ENCODE measurements around the gene BCAT1.
"Not testable (repeated sequence)": the region's sequence is repeated elsewhere in the genome, so short reads cannot be mapped to it uniquely, and the experiment has no call there.

BCAT1 gene

DNA sequence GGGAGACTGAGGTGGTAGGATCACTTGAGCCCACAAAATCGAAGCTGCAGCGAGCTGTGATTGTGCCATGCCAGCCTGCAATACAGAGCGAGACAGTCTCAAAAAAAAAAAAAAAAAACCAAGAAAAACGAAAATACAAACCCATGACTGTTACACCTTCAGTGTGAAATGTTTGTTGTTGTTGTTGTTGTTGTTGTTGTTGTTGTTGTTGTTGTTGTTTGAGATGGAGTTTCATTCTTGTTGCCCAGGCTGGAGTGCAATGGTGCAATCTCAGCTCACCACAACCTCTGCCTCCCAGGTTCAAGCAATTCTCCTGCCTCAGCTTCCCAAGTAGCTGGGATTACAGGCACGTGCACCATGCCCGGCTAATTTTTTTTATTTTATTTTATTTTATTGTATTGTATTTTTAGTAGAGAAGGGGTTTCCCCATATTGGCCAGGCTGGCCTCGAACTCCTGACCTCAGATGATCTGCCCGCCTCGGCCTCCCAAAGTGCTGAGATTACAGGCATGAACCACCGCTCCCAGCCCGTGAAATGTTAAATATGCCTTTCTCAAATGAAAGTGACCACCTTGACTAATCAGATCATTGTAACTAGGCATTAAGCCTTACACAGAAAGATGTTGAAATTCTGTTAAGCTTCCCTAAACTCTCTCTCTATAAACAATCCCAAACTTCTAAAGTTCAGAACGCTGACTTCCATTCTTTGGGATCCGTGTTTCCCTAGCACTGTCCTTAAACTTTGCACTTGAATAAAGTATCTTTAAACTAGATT, 20.2 kb downstream of the BCAT1 start:
- not testable (repeated sequence) for DNase-seq (ENCODE audit: low read depth in 1 of 2, low spot score in 1 of 2)

DNA sequence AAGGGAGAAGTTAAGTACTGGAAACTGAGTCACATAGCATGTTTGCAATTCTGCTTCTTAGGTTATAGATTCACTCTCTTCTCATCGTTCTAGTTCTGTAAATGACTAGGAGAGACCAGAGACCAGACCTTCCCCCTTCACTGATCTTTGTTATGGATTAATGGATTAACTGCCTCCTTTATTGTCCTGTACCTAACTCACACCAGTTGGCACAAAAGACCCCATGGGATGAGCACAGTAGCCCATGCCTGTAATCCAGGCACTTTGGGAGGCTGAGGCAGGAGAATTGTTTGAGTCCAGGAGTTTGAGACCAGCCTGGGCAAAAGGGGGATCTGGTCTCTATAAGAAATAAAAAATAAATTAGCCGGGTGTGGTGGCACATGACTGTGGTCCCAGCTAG, 20.8 kb downstream of the BCAT1 start:
- DNase-seq (ENCODE audit: low read depth in 1 of 2, low spot score in 1 of 2): no peak

DNA sequence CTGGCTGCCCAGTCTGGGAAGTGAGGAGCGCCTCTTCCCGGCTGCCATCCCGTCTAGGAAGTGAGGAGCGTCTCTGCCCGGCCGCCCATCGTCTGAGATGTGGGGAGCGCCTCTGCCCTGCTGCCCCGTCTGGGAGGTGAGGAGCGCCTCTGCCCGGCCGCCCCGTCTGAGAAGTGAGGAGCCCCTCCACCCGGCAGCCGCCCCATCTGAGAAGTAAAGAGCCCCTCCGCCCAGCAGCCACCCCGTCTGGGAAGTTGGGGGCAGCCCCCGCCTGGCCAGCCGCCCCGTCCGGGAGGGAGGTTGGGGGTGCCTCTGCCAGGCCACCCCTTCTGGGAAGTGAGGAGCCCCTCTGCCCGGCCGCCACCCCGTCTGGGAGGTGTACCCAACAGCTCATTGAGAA, 22.8 kb downstream of the BCAT1 start:
- DNase-seq (ENCODE audit: low read depth in 1 of 2, low spot score in 1 of 2): not testable (repeated sequence)

DNA sequence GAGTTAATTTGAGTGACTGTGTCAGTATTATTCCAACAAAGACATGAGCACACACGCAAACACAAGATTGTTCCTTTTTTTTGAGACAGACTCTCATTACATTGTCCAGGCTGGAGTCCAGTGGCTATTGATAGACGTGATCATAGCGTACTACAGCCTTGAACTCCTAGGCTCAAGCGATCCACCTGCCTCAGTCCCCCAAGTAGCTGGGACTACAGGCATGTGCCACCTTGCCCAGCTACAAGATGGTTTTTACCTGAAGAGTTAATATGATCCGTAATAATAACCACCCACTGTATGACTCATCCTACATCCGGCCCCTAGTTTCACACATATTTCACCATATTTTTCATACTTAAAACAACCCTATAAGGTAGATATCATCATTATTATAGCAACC, 26.8 kb downstream of the BCAT1 start:
- no peak for DNase-seq (ENCODE audit: low read depth in 1 of 2, low spot score in 1 of 2)

DNA sequence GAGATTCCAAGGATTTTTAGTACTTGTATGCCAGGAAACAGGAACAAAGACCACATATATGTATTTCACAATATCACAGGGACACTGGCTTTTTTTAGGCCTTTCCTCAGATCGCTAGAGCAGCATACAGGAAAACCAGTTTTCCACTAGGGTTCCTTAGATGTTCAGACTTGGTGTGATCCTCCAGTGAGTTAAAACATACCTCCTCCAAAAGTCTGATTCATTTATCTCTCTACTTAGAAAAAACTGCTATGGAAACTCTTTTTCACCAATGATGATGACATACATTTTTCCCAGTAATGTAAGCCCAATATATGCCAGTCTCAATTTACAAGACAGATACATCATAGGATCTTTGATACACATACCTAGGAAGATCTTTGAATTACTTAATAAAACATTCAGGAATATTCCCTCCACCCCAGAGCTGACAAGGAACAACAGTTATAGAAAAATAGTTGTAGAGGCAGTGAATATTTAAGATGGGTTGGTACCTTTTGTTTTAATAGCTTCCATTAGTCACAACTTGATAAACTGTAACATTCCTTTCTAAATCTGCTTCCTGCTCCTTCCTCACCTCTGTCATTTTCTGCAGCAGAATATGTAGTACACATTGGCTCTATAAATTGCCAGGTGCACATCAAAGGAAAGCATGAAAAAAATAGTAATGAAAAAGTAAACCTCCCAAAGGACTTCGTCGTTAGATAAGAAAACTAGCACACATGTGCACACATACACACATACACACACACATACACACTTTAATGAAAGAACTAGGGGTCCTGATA, 27.5 kb downstream of the BCAT1 start:
- DNase-seq (ENCODE audit: low read depth in 1 of 2, low spot score in 1 of 2): no peak

DNA sequence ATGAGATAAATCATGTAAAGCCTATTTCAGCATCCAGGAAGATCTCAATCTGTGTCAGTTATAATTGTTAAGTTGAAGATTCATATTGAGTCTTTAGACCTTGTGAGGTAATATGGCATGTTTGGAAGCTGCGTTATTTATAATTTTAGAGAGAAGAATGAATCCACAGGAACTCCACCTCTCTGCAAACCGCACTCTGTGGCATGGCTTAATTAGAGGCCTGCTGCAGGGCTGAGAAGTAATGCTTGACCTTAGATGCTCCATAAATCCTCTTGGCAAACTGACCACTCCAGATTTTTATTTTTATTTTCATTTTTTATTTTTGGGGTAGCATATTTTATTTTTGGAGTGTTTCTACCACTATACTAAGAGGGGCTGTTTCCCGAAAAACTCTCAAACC, 28.8 kb downstream of the BCAT1 start:
- no peak for DNase-seq (ENCODE audit: low read depth in 1 of 2, low spot score in 1 of 2)

DNA sequence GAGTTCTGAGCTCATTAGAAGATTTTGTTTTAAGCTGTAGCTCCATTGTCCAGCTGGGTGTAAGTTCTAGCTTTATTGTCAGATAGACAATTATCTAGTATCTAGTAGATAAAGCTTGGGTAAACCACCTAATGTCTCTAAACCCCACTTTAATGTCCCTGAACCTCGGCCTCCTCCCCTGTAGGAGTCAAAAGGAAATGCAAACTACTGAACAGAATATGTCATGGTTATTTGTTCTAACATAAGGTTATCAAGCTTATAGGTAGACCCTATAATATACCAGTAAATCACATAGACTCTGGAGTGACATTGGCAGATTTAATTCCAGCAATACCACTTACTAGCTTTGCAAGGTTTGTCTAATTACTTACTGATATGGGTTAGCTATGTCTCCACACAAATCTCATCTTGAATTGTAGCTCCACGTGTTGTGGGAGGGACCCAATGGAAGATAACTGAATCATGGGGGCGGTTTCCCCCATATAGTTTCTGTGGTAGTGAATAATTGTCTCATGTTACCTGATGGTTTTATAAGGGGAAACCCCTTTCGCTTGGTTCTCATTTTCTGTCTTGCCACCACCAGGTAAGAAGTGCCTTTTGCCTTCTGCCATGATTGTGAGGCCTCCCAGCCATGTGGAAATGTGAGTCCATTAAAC, 29.4 kb downstream of the BCAT1 start:
- DNase-seq (ENCODE audit: low read depth in 1 of 2, low spot score in 1 of 2): no peak

DNA sequence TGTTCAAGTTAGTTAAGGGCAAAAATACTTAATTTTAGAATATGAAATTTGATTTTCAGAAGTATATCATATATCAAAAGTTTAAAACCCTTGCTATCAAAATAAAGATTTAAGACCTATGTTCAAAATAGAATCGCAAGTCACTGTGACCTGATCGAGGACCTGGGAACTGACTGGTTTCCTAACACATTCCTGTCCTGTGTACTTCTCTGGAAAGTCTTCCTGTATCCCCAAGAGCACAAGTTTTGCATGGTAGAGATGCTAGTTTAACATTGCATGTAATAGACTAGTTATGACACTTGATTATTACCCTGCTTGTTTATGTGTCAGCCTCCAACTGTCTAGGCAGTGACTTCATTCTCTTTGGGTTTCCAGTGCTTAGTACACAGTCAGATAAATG, 30.3 kb downstream of the BCAT1 start:
- DNase-seq (ENCODE audit: low read depth in 1 of 2, low spot score in 1 of 2): no peak

DNA sequence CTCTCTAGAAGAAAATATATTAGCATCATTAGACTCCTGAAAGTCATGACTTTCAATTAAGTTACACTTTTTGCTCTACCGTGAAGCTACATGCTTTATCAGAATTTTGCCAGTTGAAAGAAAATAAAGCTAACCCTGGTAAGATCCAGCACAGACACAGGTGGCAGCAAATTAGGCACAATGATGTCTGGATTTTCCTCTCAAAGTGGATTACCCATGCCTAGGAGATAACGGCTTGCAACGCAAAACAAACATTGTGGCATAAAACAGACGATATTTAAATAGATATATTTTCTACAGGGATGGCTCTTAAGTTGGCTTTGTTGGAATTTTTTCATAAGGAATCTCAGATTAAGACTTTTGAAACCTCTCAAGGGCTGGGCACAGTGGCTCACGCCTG, 33.4 kb downstream of the BCAT1 start:
- DNase-seq (ENCODE audit: low read depth in 1 of 2, low spot score in 1 of 2): no peak

DNA sequence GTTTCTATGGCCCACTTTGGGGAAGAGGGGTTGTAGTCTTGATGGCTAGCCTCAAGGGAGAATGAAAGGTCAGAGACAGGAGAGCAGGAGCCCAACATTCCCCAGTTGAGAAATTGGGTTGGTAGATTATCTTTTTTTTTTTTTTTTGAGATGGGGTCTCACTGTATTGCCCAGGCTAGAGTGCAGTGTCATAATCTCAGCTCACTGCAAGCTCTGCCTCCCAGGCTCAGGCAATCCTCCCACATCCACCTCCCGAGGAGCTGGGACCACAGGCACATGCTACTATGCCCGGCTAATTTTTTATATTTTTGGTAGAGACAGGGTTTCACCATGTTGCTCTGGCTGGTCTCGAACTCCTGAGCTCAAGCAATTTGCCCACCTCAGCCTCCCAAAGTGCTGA, 34.9 kb downstream of the BCAT1 start:
- DNase-seq (ENCODE audit: low read depth in 1 of 2, low spot score in 1 of 2): no peak

DNA sequence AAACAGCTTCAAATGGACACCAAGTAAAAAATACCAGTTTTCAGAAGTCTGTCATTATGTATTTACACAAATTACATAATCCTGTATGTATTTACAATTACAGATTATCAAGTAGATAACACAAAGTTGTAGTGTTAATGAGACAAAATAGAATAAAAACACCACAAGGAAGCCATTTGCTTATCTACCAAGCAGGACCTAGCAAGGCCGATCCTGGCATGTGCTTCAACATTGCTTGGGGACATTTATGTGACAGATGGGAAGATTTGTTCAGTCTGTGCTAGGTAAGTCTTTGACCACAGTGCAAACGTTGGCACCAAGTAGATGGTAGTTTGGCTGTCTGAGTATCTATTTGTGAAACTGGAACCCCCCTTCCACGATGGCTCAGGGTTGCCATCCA, 35.8 kb downstream of the BCAT1 start:
- no peak for DNase-seq (ENCODE audit: low read depth in 1 of 2, low spot score in 1 of 2)

DNA sequence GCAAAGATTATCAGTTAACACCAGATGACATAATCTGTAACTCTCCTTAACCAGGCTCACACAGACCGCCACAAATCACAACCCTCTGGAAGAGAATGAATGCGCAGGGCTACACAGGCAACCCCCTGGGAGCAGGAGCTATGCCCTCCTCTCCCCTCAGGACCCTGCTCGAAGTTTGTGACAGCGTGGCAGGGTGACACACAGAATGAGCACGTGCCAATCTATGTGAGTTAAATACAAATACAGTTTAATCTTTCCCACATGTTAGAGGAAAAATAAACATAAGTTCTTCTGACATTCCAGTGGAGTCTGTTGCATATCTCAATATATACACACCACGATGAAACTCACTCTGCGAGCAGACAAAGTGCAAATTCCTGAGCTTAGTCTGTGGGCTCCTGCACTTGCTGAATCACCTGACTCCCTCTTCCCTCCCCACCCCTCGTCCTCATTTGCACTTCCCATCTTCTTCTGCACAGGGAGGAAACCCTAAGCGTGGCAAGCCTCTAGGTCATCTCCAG, 37.6 kb downstream of the BCAT1 start:
- DNase-seq (ENCODE audit: low read depth in 1 of 2, low spot score in 1 of 2): no peak

DNA sequence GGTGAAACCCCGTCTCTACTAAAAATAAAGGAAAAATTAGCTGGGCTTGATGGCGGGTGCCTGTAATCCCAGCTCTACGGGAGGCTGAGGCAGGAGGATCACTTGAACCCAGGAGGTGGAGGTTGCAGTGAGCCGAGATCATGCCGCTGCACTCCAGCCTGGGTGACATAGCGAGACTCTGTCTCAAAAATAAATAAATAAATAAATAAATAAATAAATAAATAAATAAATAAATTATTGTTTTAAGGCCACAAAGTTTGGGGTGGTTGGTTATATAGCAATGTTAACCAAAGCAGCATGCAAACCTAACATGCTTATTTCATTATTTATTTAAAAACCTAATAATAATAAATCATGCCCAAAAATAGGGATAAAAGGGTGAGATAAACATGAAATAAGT, 38.7 kb downstream of the BCAT1 start:
- DNase-seq (ENCODE audit: low read depth in 1 of 2, low spot score in 1 of 2): not testable (repeated sequence)

DNA sequence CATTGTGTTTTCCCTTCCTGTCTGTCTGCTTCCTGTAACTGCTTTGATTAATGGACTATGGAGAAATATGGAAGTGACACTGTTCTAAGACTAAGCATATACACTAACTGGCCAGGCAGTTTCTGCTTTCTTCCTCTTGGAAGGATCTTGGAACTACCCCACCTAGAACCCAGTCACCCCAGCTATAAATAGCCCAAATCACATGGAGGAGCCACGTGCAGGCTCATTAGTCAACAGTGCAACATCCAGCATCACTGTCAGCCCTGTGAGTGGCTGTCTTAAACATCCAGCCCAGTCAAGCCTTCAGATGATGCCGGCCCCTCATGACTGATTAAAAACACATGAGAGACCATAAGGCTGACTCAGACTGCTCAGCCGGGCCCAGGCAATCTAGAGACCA, 39.2 kb downstream of the BCAT1 start:
- no peak for DNase-seq (ENCODE audit: low read depth in 1 of 2, low spot score in 1 of 2)

DNA sequence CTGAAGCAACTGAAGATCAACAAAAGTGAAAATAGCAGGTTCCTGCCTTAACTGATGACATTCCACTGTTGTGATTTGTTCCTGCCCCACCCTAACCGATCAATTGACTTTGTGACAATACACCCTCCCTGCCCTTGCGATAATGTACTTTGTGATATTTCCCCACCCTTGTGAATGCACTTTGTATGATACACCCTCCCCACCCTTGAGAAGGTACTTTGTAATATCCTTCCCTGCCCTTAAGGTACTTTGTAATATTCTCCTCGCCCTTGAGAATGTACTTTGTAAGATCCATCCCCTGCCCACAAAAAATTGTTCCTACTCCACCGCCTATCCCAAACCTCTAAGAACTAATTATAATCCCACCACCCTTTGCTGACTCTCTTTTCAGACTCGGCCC, 41.4 kb downstream of the BCAT1 start:
- no peak for DNase-seq (ENCODE audit: low read depth in 1 of 2, low spot score in 1 of 2)

DNA sequence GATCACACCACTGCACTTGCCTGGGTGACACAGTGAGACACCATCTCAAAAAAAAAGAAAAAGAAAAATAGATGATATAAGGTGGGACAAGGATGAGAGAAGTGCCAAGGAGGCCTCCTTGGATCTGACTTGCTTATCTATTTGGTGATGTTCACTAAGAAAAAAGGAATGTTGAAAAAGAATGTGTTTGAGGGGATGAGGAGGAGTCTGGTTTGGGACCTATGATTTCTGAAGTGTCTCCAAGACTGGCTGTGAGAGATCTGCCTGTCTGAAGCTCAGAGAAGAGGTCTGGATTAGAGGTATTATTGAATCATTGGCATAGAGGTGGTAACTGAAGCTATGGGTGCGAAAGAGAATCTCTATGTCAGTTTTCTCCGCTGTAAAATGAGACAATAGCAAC, 42.8 kb downstream of the BCAT1 start:
- no peak for DNase-seq (ENCODE audit: low read depth in 1 of 2, low spot score in 1 of 2)

DNA sequence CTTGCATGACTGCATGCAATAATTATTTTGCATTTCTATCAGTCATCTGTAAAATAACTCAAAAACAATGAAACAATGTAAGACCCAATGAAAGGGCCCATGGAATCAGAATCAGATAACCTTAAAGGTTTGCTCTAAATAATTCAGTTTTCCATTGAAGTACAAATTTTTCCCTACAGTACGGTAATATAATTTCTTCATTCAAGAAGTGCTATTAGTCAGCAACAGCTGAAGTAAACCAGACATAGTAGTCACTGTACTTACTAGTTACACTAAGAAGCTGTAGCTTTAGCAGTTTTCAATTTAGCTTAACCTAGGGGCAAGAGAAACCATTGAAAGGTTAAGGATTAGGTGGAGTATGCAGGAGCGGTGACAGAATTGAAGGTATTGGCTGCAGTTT, 43.5 kb downstream of the BCAT1 start:
- DNase-seq (ENCODE audit: low read depth in 1 of 2, low spot score in 1 of 2): no peak

DNA sequence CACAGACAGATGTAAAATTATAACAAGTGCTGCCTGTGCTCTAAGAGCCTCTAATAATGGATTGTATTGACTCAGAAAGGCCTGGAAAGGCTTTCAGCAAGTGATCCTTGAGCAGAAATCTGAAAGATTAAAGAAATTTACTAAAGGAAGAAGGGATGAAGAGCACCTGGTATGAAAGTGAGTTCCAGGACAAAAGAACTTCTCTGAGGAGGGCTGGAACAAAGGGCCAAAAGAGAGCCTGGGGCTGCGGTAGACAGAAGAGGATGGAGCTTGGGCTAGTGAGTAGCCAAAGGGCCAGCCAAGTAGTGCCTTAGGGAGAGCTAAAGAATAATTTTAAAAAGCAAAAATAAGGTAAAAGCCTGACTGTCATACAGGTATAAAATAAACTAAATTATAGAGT, 44.0 kb downstream of the BCAT1 start:
- DNase-seq (ENCODE audit: low read depth in 1 of 2, low spot score in 1 of 2): no peak

DNA sequence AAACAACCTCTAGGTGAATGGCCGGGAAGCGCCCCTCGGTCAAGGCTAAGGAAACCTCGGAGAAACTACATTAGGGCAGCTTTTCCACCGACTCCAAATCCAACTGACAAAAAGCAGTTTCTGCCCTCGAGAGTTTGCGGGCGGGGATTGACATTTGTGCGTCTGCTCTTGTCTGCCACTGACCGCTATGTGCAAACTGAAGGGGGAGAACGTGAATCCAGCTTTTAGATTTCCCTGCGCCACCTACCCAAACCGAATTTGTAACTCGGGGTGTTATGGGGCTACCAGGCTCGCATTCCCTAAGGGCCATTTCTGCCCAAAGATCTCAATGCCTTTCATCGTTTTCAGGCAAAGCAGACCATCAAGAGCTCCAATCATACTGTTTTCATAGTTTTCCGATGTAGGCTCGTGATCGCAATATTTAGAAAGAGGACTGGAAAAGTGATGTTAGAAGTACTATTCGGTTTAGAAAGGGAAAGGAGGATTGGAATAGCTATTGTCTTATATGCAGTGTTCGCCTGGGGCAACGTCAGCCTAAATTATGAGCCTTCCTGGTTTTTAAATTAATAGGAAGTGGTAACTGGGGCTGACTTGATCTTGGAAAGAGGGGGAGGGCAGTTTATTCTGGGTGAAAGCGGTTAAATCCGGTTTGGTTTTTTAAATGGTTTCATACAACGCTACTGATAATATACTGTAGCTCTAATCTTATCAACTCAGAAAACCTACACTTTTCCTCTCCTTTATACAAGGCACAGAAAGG, 45.4 kb downstream of the BCAT1 start:
- no peak for DNase-seq (ENCODE audit: low read depth in 1 of 2, low spot score in 1 of 2)

DNA sequence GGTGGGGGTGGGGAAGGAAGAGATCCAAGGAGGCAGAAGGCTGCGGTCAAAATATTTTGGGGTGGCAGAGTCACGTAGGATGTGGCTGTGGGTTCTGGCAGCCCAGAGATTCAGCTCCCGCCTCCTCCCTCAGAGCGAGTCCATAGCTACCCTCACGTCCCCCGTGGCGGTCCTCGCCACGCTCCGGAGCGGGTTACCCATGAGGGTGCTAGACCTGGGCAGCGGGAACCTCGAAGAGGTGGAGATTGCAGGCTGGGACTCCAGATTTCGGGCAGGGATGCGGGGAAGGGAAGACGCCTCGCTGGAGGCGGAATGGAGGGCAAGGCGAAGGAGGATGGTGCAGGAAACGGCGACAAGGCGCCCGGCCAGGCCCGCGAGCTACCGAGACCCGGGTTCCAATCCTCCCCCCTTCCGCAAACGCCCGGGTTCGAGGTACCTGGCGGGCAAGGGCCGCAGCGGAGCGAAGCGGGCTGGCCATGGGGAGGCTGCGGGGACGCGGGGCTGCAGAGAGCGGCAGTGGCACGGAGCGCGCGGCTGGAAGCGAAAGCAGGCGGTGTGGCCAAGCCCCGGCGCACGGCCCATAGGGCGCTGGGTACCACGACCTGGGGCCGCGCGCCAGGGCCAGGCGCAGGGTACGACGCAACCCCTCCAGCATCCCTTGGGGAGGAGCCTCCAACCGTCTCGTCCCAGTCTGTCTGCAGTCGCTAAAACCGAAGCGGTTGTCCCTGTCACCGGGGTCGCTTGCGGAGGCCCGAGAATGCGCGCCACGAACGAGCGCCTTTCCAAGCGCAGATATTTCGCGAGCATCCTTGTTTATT, 46.2 kb downstream of the BCAT1 start:
- no peak for DNase-seq (ENCODE audit: low read depth in 1 of 2, low spot score in 1 of 2)

Measured in activated T-helper 1 cell treated with anti-CD3 and anti-CD28 coated beads, Interleukin-2, amount 50 U/mL, for 16 hours (primary cell).